ENCODE results near the gene VPS13C. TPM values are rescaled to one million over a fixed set of nuclear protein-coding genes. Genes with fewer than 3 reads are reported as not detected.

VPS13C gene
- total RNA-seq, 1 experiment from 2014 or later, result 47.3 TPM

GRCh38 chr15:62106096-62106495 is 45.8 kb upstream of the VPS13C start:
- intact Hi-C loops (cut with micrococcal nuclease; ENCODE audit: unreplicated experiment) (no loop called here), in situ Hi-C loops (cut with HindIII; ENCODE audit: low pct_unique_long_range_greater_than_20kb, low sequenced_read_pairs) (no loop called here)
- ChIA-PET POLR2A (no interaction called here), CTCF (no interaction called here)
- Histone ChIP-seq H3K4me3 (ENCODE audit: low read depth in 2 of 2, low read length in 2 of 2) (no peak overlapping the region), H3K27me3 (ENCODE audit: control insufficient read depth, insufficient read depth, low read length) (no peaks in the 10 kb centered on the region), H3K4me1 (ENCODE audit: control insufficient read depth, insufficient read depth, low read length) (no peaks in the 10 kb centered on the region), H3K27ac (ENCODE audit: low read length) (no peak overlapping the region), H3K9me3 (ENCODE audit: control insufficient read depth, insufficient read depth, low read depth, low read length) (no peaks in the 10 kb centered on the region), H3K36me3 (ENCODE audit: control insufficient read depth, insufficient read depth, low read length) (no peaks in the 10 kb centered on the region)
- DNase-seq (ENCODE audit: low read depth, low spot score) (no peak), ATAC-seq (no peak)
- no peak for TF ChIP-seq REST (IDR thresholded peaks at IDR 0.05; ENCODE audit: insufficient read depth in 1 of 2, low read depth in 2 of 2, low read length in 1 of 2)
- no peak for TF ChIP-seq CTCF (IDR thresholded peaks at IDR 0.05)
- BruUV-seq (replicated peaks), result no TSS peak

- H3K4me1 ChIP-seq (ENCODE audit: control insufficient read depth, insufficient read depth, low read length), result no peaks in the 10 kb centered on the region
- CTCF ChIA-PET, result no interaction called here
- no peaks in the 10 kb centered on the region for H3K36me3 ChIP-seq (ENCODE audit: control insufficient read depth, insufficient read depth, low read length)
- no TSS peak for BruUV-seq (replicated peaks)
- no peak overlapping the region for H3K4me3 ChIP-seq (ENCODE audit: low read depth in 2 of 2, low read length in 2 of 2)
- intact Hi-C loops (cut with micrococcal nuclease; ENCODE audit: unreplicated experiment) (no loop called here), in situ Hi-C loops (cut with HindIII; ENCODE audit: low pct_unique_long_range_greater_than_20kb, low sequenced_read_pairs) (no loop called here)
- H3K9me3 ChIP-seq (ENCODE audit: control insufficient read depth, insufficient read depth, low read depth, low read length), result no peaks in the 10 kb centered on the region
- no peak for TF ChIP-seq REST (IDR thresholded peaks at IDR 0.05; ENCODE audit: insufficient read depth in 1 of 2, low read depth in 2 of 2, low read length in 1 of 2)
- TF ChIP-seq SIN3A (IDR thresholded peaks at IDR 0.05; ENCODE audit: borderline replicate concordance, insufficient read depth, low read depth, low read length), result no peak
- TF ChIP-seq POLR2AphosphoS5 (IDR thresholded peaks at IDR 0.05; ENCODE audit: low read depth, low read length), result no peak
- no peak for TF ChIP-seq TCF7L2 (IDR thresholded peaks at IDR 0.05; ENCODE audit: low read depth, low read length)
- no peak for TF ChIP-seq CTCF (IDR thresholded peaks at IDR 0.05)
- POLR2A ChIA-PET, result no interaction called here
- DNase-seq (ENCODE audit: low read depth, low spot score), result no peak
- ATAC-seq, result no peak
- H3K27ac ChIP-seq (ENCODE audit: low read length), result no peak overlapping the region
- no peaks in the 10 kb centered on the region for H3K27me3 ChIP-seq (ENCODE audit: control insufficient read depth, insufficient read depth, low read length)
Measured at GRCh38 chr15:62105266-62105665, 45.0 kb upstream of the VPS13C start.
